ENCODE results near the gene ZNF654.

ZNF654 gene

GRCh38 chr3:88149509-88150362 lies 90.7 kb downstream of the ZNF654 start, which contains the start of gene C3orf38:
C3orf38 (plus strand) TSS chr3:88149959; CDS start chr3:88150053, 94 bp downstream.
- DNase-seq (ENCODE audit: low read depth, low spot score): peak; percentile 82
- TF ChIP-seq ZNF274 (IDR thresholded peaks at IDR 0.05; ENCODE audit: low read depth, low read length) (no peak), YY1 (IDR thresholded peaks at IDR 0.05; ENCODE audit: insufficient read depth, insufficient read length) (peak; percentile 33), SUZ12 (IDR thresholded peaks at IDR 0.05; ENCODE audit: extremely low read depth, insufficient read depth, insufficient read length) (no peak)
- H3K36me3 ChIP-seq (ENCODE audit: insufficient read depth, insufficient read length, low read length): peaks cover 25% of the 10 kb centered on the region
- no peaks in the 10 kb centered on the region for H3K4me1 ChIP-seq (ENCODE audit: insufficient read depth, insufficient read length)
- no peaks in the 10 kb centered on the region for H3K27me3 ChIP-seq (ENCODE audit: insufficient read depth, insufficient read length)
- H3K4me3 ChIP-seq (ENCODE audit: insufficient read length, low read depth): peak within 1 kb of the TSS; percentile 97
- no peaks in the 10 kb centered on the region for H3K9me3 ChIP-seq (ENCODE audit: insufficient read depth, low read length)
- H3K9ac ChIP-seq (ENCODE audit: insufficient read length, low read depth): peak within 1 kb of the TSS; percentile 97

GRCh38 chr3:88150371-88150770 lies 91.3 kb downstream of the ZNF654 start:
- no peaks in the 10 kb centered on the region for H3K4me1 ChIP-seq (ENCODE audit: insufficient read depth, insufficient read length)
- H3K9ac ChIP-seq (ENCODE audit: insufficient read length, low read depth): peak overlapping the region; percentile 97
- peak overlapping the region; percentile 97 for H3K4me3 ChIP-seq (ENCODE audit: insufficient read length, low read depth)
- no peaks in the 10 kb centered on the region for H3K9me3 ChIP-seq (ENCODE audit: insufficient read depth, low read length)
- H3K27me3 ChIP-seq (ENCODE audit: insufficient read depth, insufficient read length): no peaks in the 10 kb centered on the region
- H3K36me3 ChIP-seq (ENCODE audit: insufficient read depth, insufficient read length, low read length): peaks cover 31% of the 10 kb centered on the region
- DNase-seq (ENCODE audit: low read depth, low spot score): no peak
- TF ChIP-seq SUZ12 (IDR thresholded peaks at IDR 0.05; ENCODE audit: extremely low read depth, insufficient read depth, insufficient read length): no peak

- Histone ChIP-seq H3K4me1 (ENCODE audit: insufficient read depth, insufficient read length) (no peaks in the 10 kb centered on the region), H3K9me3 (ENCODE audit: insufficient read depth, low read length) (no peaks in the 10 kb centered on the region), H3K36me3 (ENCODE audit: insufficient read depth, insufficient read length, low read length) (peaks cover 35% of the 10 kb centered on the region), H3K27me3 (ENCODE audit: insufficient read depth, insufficient read length) (no peaks in the 10 kb centered on the region), H3K4me3 (ENCODE audit: insufficient read length, low read depth) (peak overlapping the region; percentile 97), H3K9ac (ENCODE audit: insufficient read length, low read depth) (peak overlapping the region; percentile 97)
- no peak for DNase-seq (ENCODE audit: low read depth, low spot score)
- TF ChIP-seq SUZ12 (IDR thresholded peaks at IDR 0.05; ENCODE audit: extremely low read depth, insufficient read depth, insufficient read length): no peak
- TF ChIP-seq ZNF274 (IDR thresholded peaks at IDR 0.05; ENCODE audit: low read depth, low read length): no peak
- no peak for TF ChIP-seq YY1 (IDR thresholded peaks at IDR 0.05; ENCODE audit: insufficient read depth, insufficient read length)
These were observed 91.8 kb downstream of the ZNF654 start for GRCh38 chr3:88150806-88151205.

GRCh38 chr3:88151358-88151757 lies 92.3 kb downstream of the ZNF654 start:
- peak overlapping the region; percentile 97 for H3K4me3 ChIP-seq (ENCODE audit: insufficient read length, low read depth)
- no peaks in the 10 kb centered on the region for H3K9me3 ChIP-seq (ENCODE audit: insufficient read depth, low read length)
- TF ChIP-seq YY1 (IDR thresholded peaks at IDR 0.05; ENCODE audit: insufficient read depth, insufficient read length) (no peak), SUZ12 (IDR thresholded peaks at IDR 0.05; ENCODE audit: extremely low read depth, insufficient read depth, insufficient read length) (no peak), ZNF274 (IDR thresholded peaks at IDR 0.05; ENCODE audit: low read depth, low read length) (no peak)
- H3K4me1 ChIP-seq (ENCODE audit: insufficient read depth, insufficient read length): no peaks in the 10 kb centered on the region
- DNase-seq (ENCODE audit: low read depth, low spot score): no peak
- H3K27me3 ChIP-seq (ENCODE audit: insufficient read depth, insufficient read length): no peaks in the 10 kb centered on the region
- H3K36me3 ChIP-seq (ENCODE audit: insufficient read depth, insufficient read length, low read length): peaks cover 41% of the 10 kb centered on the region
- H3K9ac ChIP-seq (ENCODE audit: insufficient read length, low read depth): peak overlapping the region; percentile 44

- no peaks in the 10 kb centered on the region for H3K4me1 ChIP-seq (ENCODE audit: insufficient read depth, insufficient read length)
- H3K36me3 ChIP-seq (ENCODE audit: insufficient read depth, insufficient read length, low read length): peaks cover 54% of the 10 kb centered on the region
- no peak overlapping the region for H3K9ac ChIP-seq (ENCODE audit: insufficient read length, low read depth)
- TF ChIP-seq ZNF274 (IDR thresholded peaks at IDR 0.05; ENCODE audit: low read depth, low read length) (no peak), SUZ12 (IDR thresholded peaks at IDR 0.05; ENCODE audit: extremely low read depth, insufficient read depth, insufficient read length) (no peak), YY1 (IDR thresholded peaks at IDR 0.05; ENCODE audit: insufficient read depth, insufficient read length) (no peak)
- H3K9me3 ChIP-seq (ENCODE audit: insufficient read depth, low read length): no peaks in the 10 kb centered on the region
- H3K4me3 ChIP-seq (ENCODE audit: insufficient read length, low read depth): no peak overlapping the region
- no peak for DNase-seq (ENCODE audit: low read depth, low spot score)
- H3K27me3 ChIP-seq (ENCODE audit: insufficient read depth, insufficient read length): no peaks in the 10 kb centered on the region
These were observed 93.8 kb downstream of the ZNF654 start for GRCh38 chr3:88152841-88153240.

GRCh38 chr3:88166419-88166971 lies 107.4 kb downstream of the ZNF654 start:
- no peak for TF ChIP-seq ZNF274 (IDR thresholded peaks at IDR 0.05; ENCODE audit: low read depth, low read length)
- Histone ChIP-seq H3K27me3 (ENCODE audit: insufficient read depth, insufficient read length) (no peaks in the 10 kb centered on the region), H3K4me1 (ENCODE audit: insufficient read depth, insufficient read length) (no peaks in the 10 kb centered on the region), H3K9ac (ENCODE audit: insufficient read length, low read depth) (no peak overlapping the region), H3K36me3 (ENCODE audit: insufficient read depth, insufficient read length, low read length) (peaks cover 4% of the 10 kb centered on the region), H3K9me3 (ENCODE audit: insufficient read depth, low read length) (no peaks in the 10 kb centered on the region), H3K4me3 (ENCODE audit: insufficient read length, low read depth) (no peak overlapping the region)
- no peak for DNase-seq (ENCODE audit: low read depth, low spot score)

- DNase-seq (ENCODE audit: low read depth, low spot score): no peak
- H3K9me3 ChIP-seq (ENCODE audit: insufficient read depth, low read length): no peaks in the 10 kb centered on the region
- TF ChIP-seq ZNF274 (IDR thresholded peaks at IDR 0.05; ENCODE audit: low read depth, low read length) (no peak), YY1 (IDR thresholded peaks at IDR 0.05; ENCODE audit: insufficient read depth, insufficient read length) (no peak), SUZ12 (IDR thresholded peaks at IDR 0.05; ENCODE audit: extremely low read depth, insufficient read depth, insufficient read length) (no peak)
These were observed 108.1 kb downstream of the ZNF654 start for GRCh38 chr3:88167173-88167572.

More at GRCh38 chr3:88167173-88167572, 108.1 kb downstream of the ZNF654 start:
- Histone ChIP-seq H3K9ac (ENCODE audit: insufficient read length, low read depth) (no peak overlapping the region), H3K4me3 (ENCODE audit: insufficient read length, low read depth) (no peak overlapping the region), H3K4me1 (ENCODE audit: insufficient read depth, insufficient read length) (no peaks in the 10 kb centered on the region), H3K36me3 (ENCODE audit: insufficient read depth, insufficient read length, low read length) (peaks cover 4% of the 10 kb centered on the region), H3K27me3 (ENCODE audit: insufficient read depth, insufficient read length) (no peaks in the 10 kb centered on the region)

Measured in NT2/D1 (cell line).